ENCODE results near the gene ZNF516. TPM values are rescaled to one million over a fixed set of nuclear protein-coding genes. Genes with fewer than 3 reads are reported as not detected.

ZNF516 gene
- total RNA-seq, 1 experiment from 2014 or later, result 22.6 TPM

DNA sequence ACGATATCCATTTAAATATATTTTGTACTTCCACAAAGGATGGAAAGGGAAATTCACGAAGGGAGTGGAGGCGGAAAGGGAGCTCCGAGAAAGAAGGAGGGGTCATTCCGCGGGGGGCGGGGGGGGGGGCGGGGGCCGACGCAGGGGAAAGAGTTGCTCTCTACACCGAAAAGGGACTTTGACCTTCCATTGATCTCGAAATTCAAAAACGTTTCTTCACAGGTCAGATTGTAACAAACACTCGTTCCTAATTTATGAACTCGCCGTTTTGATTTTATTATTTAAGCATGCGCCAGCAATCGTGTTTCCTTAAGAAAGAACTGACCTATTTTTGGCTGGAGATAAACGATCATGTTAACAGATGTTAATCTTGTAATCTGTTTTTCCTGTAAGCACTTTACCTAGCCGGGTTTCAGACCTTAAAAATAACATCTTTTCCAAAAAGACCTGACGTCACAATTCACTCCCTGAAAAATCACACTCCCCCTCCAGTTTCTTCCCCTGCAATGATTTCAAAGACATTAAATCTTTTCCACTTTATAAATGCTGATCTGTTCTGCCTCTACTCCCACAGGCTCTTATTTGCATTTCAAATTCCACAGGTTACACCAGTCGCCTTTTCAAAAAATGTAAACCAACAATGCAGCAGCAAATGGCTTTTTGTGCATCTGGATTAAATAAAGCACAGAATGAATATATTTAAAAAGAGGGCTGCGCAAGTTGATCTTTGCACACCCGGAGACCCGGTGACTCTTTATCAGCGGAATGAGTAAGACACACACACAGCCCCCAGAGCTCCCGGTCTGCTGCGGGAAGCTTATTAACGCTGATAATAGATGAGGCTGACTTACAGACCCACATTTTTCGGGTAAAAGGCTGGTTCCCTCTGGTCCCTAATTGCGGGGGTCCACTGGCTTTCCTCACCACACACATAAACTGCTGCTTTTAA, 1.6 kb downstream of the ZNF516 start:
- no peak overlapping the region for H2BK120ac ChIP-seq (ENCODE audit: low read depth, low read length, poor library complexity, severe bottlenecking)
- H4K91ac ChIP-seq (ENCODE audit: insufficient read length, low read depth, low read length), result no peak overlapping the region
- no peaks in the 10 kb centered on the region for H3K9me3 ChIP-seq (ENCODE audit: control insufficient read depth, low read depth, low read length)
- H3K9ac ChIP-seq (ENCODE audit: extremely low read depth, insufficient read length, low read length), result no peak overlapping the region
- no peak overlapping the region for H2BK5ac ChIP-seq (ENCODE audit: insufficient read length, low read length)
- H4K5ac ChIP-seq (ENCODE audit: insufficient read length, low read depth, low read length), result no peak overlapping the region
- no peak overlapping the region for H3K56ac ChIP-seq (ENCODE audit: insufficient read length, low read depth, low read length)
- TF ChIP-seq, protein P1, sequence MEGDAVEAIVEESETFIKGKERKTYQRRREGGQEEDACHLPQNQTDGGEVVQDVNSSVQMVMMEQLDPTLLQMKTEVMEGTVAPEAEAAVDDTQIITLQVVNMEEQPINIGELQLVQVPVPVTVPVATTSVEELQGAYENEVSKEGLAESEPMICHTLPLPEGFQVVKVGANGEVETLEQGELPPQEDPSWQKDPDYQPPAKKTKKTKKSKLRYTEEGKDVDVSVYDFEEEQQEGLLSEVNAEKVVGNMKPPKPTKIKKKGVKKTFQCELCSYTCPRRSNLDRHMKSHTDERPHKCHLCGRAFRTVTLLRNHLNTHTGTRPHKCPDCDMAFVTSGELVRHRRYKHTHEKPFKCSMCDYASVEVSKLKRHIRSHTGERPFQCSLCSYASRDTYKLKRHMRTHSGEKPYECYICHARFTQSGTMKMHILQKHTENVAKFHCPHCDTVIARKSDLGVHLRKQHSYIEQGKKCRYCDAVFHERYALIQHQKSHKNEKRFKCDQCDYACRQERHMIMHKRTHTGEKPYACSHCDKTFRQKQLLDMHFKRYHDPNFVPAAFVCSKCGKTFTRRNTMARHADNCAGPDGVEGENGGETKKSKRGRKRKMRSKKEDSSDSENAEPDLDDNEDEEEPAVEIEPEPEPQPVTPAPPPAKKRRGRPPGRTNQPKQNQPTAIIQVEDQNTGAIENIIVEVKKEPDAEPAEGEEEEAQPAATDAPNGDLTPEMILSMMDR (conservative IDR thresholded peaks at IDR 0.05), result no peak
- H2AK5ac ChIP-seq (ENCODE audit: insufficient read length, low read length), result no peak overlapping the region
- no peak overlapping the region for H3K14ac ChIP-seq (ENCODE audit: insufficient read depth, low read length)
- H3K79me1 ChIP-seq (ENCODE audit: insufficient read depth, low read depth, low read length, poor library complexity, severe bottlenecking), result no peaks in the 10 kb centered on the region
- H2AFZ ChIP-seq (ENCODE audit: low read length), result no peak overlapping the region
- H2BK15ac ChIP-seq (ENCODE audit: low read depth, low read length), result no peak overlapping the region
- peaks cover 9% of the 10 kb centered on the region for H3K27me3 ChIP-seq (ENCODE audit: insufficient read depth, low read length)
- H3K36me3 Mint-ChIP-seq (ENCODE audit: insufficient read depth in 1 of 3, low read depth in 3 of 3), result no peaks in the 10 kb centered on the region
- peaks cover 37% of the 10 kb centered on the region for H3K23me2 ChIP-seq (ENCODE audit: insufficient read length, low read depth, low read length, poor library complexity, severe bottlenecking)
- H3K18ac ChIP-seq (ENCODE audit: insufficient read length, low read depth, low read length), result no peak overlapping the region
- peak; percentile 64 for DNase-seq
- peaks cover 65% of the 10 kb centered on the region for H3K27me3 Mint-ChIP-seq (ENCODE audit: low read depth)
- peaks cover 32 to 38% of the 10 kb centered on the region in 2 experiments for H3K4me1 Mint-ChIP-seq
- peak overlapping the region; percentile 79 to 84 for H3K4me3 Mint-ChIP-seq
- no peak overlapping the region for H3T11ph ChIP-seq (ENCODE audit: low read length)
- WGBS (ENCODE audit: extremely low coverage, insufficient read length, low lambda C conversion rate), result no CpG with 5 or more reads among the region's 31 CpGs
- no peak overlapping the region for H4K8ac ChIP-seq (replicated peaks; ENCODE audit: insufficient read length, low read depth, low read length)
- no peak overlapping the region for H3K23ac ChIP-seq (ENCODE audit: insufficient read length, low read depth, low read length)
- no peaks in the 10 kb centered on the region for H3K4me1 ChIP-seq (ENCODE audit: insufficient read depth, low read length)
- H2BK20ac ChIP-seq (ENCODE audit: low read depth, low read length, poor library complexity, severe bottlenecking), result no peak overlapping the region
- peak overlapping the region; percentile 79 for H3K4me2 ChIP-seq (ENCODE audit: insufficient read depth, insufficient read length, low read length)
- no peak overlapping the region for H3K27ac ChIP-seq (ENCODE audit: insufficient read length, low read depth, low read length)
- no peaks in the 10 kb centered on the region for H3K79me2 ChIP-seq (ENCODE audit: insufficient read depth, low read length)
- no peak overlapping the region for H3K4ac ChIP-seq (ENCODE audit: low read depth, low read length)
- no peaks in the 10 kb centered on the region for H4K20me1 ChIP-seq (ENCODE audit: control insufficient read depth, insufficient read depth, insufficient read length)
- H2BK12ac ChIP-seq (ENCODE audit: insufficient read length, low read depth, low read length), result no peak overlapping the region
- H3K9me3 Mint-ChIP-seq, result no peaks in the 10 kb centered on the region; a peak in 1 of 5 replicates
- H3K27ac Mint-ChIP-seq, result peak overlapping the region; percentile 29 to 60 (median 51); a peak in 3 of 7 replicates

Data from H9 (cell line).